CD14-positive monocyte (primary cell): ENCODE measurements around the gene MAOA. TPM values are rescaled to one million over a fixed set of nuclear protein-coding genes. Genes with fewer than 3 reads are reported as not detected.

Experiments used
- DNase-seq, 3 donors: peaks; one replicate each; pipeline ENCODE4 v3.0.0-alpha.2; 2011 to 2022
- H2AFZ ChIP-seq: 2 replicates; pipeline ENCODE4 v1.6.0; 2012; ENCODE audit warnings: mild to moderate bottlenecking, low read depth, low read length, inconsistent platforms; ENCODE audit not compliant: insufficient read depth, poor library complexity, severe bottlenecking
- H3K27ac ChIP-seq, 2 donors: 1 replicate in 1 of 2; 2 replicates in 1 of 2; pipeline ENCODE4 v1.5.1; 2012 to 2013; ENCODE audit warnings: low read length in 2 of 2, control low read depth in 1 of 2, inconsistent platforms in 1 of 2, low read depth in 1 of 2, mild to moderate bottlenecking in 1 of 2
- H3K27me3 ChIP-seq, 2 donors: one replicate each; pipeline versions ENCODE4 v1.6.0 to v1.6.1; 2011 to 2013; ENCODE audit warnings: low read length in 2 of 2; ENCODE audit not compliant: control insufficient read depth in 2 of 2, insufficient read depth in 2 of 2
- H3K36me3 ChIP-seq, 2 donors: replicated peaks in 1 of 2; 1 replicate in 1 of 2; 2 replicates in 1 of 2; pipeline versions ENCODE4 v1.5.1 to v1.6.1; 2012 to 2013; ENCODE audit warnings: low read length in 2 of 2, control low read depth in 1 of 2, inconsistent platforms in 1 of 2, mild to moderate bottlenecking in 1 of 2; ENCODE audit not compliant: insufficient read depth in 2 of 2, control insufficient read depth in 1 of 2
- H3K4me1 ChIP-seq, 2 donors: 1 replicate in 1 of 2; 2 replicates in 1 of 2; pipeline versions ENCODE4 v1.5.1 to v1.6.1; 2012 to 2013; ENCODE audit warnings: low read length in 2 of 2, control low read depth in 1 of 2, inconsistent platforms in 1 of 2, mild to moderate bottlenecking in 1 of 2, moderate library complexity in 1 of 2; ENCODE audit not compliant: insufficient read depth in 2 of 2, control insufficient read depth in 1 of 2
- H3K4me2 ChIP-seq: replicated peaks from 2 replicates; pipeline ENCODE3; 2012; ENCODE audit warnings: low read length, moderate library complexity, mild to moderate bottlenecking; ENCODE audit not compliant: poor library complexity, severe bottlenecking; ENCODE audit errors: extremely low read depth
- H3K4me3 ChIP-seq, 3 experiments: fragments of 200-600 bp in 1 of 3; sonication (generic) in 1 of 3; replicated peaks in 1 of 3; 1 replicate in 2 of 3; 2 replicates in 1 of 3; pipeline ENCODE4 v1.5.1; 2011 to 2013; ENCODE audit warnings: low read length in 3 of 3, mild to moderate bottlenecking in 3 of 3, control low read depth in 2 of 3, low read depth in 2 of 3, inconsistent platforms in 1 of 3, moderate library complexity in 1 of 3
- H3K79me2 ChIP-seq: 2 replicates; pipeline ENCODE4 v1.6.0; 2012; ENCODE audit warnings: mild to moderate bottlenecking, control low read depth, inconsistent platforms, low read length, moderate library complexity; ENCODE audit not compliant: insufficient read depth
- H3K9ac ChIP-seq: 2 replicates; pipeline ENCODE4 v1.6.0; 2017; ENCODE audit warnings: low read length, mild to moderate bottlenecking; ENCODE audit not compliant: insufficient read depth, poor library complexity, severe bottlenecking
- H3K9me3 ChIP-seq, 2 donors: replicated peaks in 1 of 2; 1 replicate in 1 of 2; 2 replicates in 1 of 2; pipeline versions ENCODE4 v1.5.1 to v1.6.1; 2012 to 2013; ENCODE audit warnings: low read length in 2 of 2, control low read depth in 1 of 2; ENCODE audit not compliant: control insufficient read depth in 1 of 2, insufficient read depth in 1 of 2
- H4K20me1 ChIP-seq: 2 replicates; pipeline ENCODE4 v1.6.0; 2012; ENCODE audit warnings: mild to moderate bottlenecking, low read length, control low read depth, moderate library complexity; ENCODE audit not compliant: insufficient read depth
- H3K27ac Mint-ChIP-seq, 7 donors: one replicate each; pipeline ENCODE4 v1.8.0; 2020; ENCODE audit warnings: mild to moderate bottlenecking in 7 of 7, mixed read lengths in 7 of 7, moderate library complexity in 6 of 7, inconsistent platforms in 2 of 7
- H3K27me3 Mint-ChIP-seq, 3 donors: one replicate each; pipeline ENCODE4 v1.8.0; 2021 to 2022; ENCODE audit warnings: low read depth in 3 of 3, mild to moderate bottlenecking in 3 of 3, mixed read lengths in 3 of 3, moderate library complexity in 3 of 3, inconsistent platforms in 1 of 3
- H3K36me3 Mint-ChIP-seq, 2 donors: one replicate each; pipeline ENCODE4 v1.8.0; 2020; ENCODE audit warnings: mixed read lengths in 2 of 2, inconsistent platforms in 1 of 2, mild to moderate bottlenecking in 1 of 2
- H3K4me1 Mint-ChIP-seq: one replicate; pipeline ENCODE4 v1.8.0; 2020; ENCODE audit warnings: mild to moderate bottlenecking, mixed read lengths
- H3K4me3 Mint-ChIP-seq, 2 donors: one replicate each; pipeline ENCODE4 v1.8.0; 2020; ENCODE audit warnings: mild to moderate bottlenecking in 2 of 2, mixed read lengths in 2 of 2, moderate library complexity in 1 of 2
- H3K9me3 Mint-ChIP-seq, 7 donors: one replicate each; pipeline ENCODE4 v1.8.0; 2020 to 2022; ENCODE audit warnings: mixed read lengths in 7 of 7, mild to moderate bottlenecking in 6 of 7, moderate library complexity in 6 of 7, inconsistent platforms in 2 of 7
- CTCF ChIP-seq: fragments of 200-600 bp; IDR thresholded peaks from one replicate; pipeline ENCODE4 v1.8.0; 2022; ENCODE audit warnings: antibody characterized with exemption, mild to moderate bottlenecking
- WGBS: methylation state at CpG from one replicate; pipeline ENCODE4 v1.1.5; 2013; ENCODE audit warnings: missing lambda C conversion rate; ENCODE audit not compliant: insufficient coverage; 5-methylcytosine and 5-hydroxymethylcytosine counted together
- intact Hi-C, 2 donors: fragments of 100-400 bp; cut with micrococcal nuclease; formaldehyde crosslinking; loops; one replicate each; pipeline versions ENCODE4 v1.15.0 to v1.15.1; 2023
- polyA plus RNA-seq, 3 donors: library from polyadenylated mRNA; depleted of rRNA in 1 of 3; unstranded in 2 of 3; stranded (reverse) in 1 of 3; fragments of 300-500 nt in 2 of 3; fragments of >200 nt in 1 of 3; fragmentation: Illumina TruSeq in 2 of 3; gene quantifications; 1 replicate in 2 of 3; 2 replicates in 1 of 3; pipeline ENCODE4 v1.2.3, GENCODE V29; 2012 to 2021

The MAOA gene
- polyA plus RNA-seq, 3 donors: 0.11 to 0.56 (median 0.15) TPM

GRCh38 chrX:43657671-43658070, 1.6 kb downstream of the MAOA start:
- Histone ChIP-seq H3K4me2 (no peak overlapping the region), H2AFZ (no peak overlapping the region), H3K36me3 (no peaks in the 10 kb centered on the region), H3K27ac (no peak overlapping the region), H3K4me3 (no peak overlapping the region), H4K20me1 (no peaks in the 10 kb centered on the region), H3K27me3 (peaks cover 0 to 4% of the 10 kb centered on the region in 2 donors), H3K79me2 (no peaks in the 10 kb centered on the region), H3K4me1 (peaks cover 12 to 14% of the 10 kb centered on the region in 2 donors), H3K9ac (no peak overlapping the region), H3K9me3 (peaks cover 0 to 7% of the 10 kb centered on the region in 2 donors)
- no peak for TF ChIP-seq CTCF
- H3K4me3 Mint-ChIP-seq: no peak overlapping the region
- peaks cover 0 to 10% (median 4%) of the 10 kb centered on the region in 7 donors for H3K9me3 Mint-ChIP-seq
- H3K27me3 Mint-ChIP-seq: peaks cover 9 to 15% (median 9%) of the 10 kb centered on the region in 3 donors
- no peak overlapping the region for H3K27ac Mint-ChIP-seq
- WGBS: no CpG with 5 or more reads among the region's 1 CpG
- H3K4me1 Mint-ChIP-seq: peaks cover 11% of the 10 kb centered on the region
- no peaks in the 10 kb centered on the region for H3K36me3 Mint-ChIP-seq
- no peak for DNase-seq
- intact Hi-C loops: loop anchor here in 1 of 2 donors (5.0 to 10.0 kb wide), 2 partner anchors 67 to 95 kb away; no protein-coding TSS in a partner anchor

GRCh38 chrX:43661521-43662240, 5.6 kb downstream of the MAOA start:
- Histone ChIP-seq H3K4me2 (no peak overlapping the region), H3K4me1 (peaks cover 0 to 8% of the 10 kb centered on the region in 2 donors), H2AFZ (no peak overlapping the region), H4K20me1 (no peaks in the 10 kb centered on the region), H3K27me3 (peaks cover 0 to 4% of the 10 kb centered on the region in 2 donors), H3K27ac (no peak overlapping the region), H3K36me3 (no peaks in the 10 kb centered on the region), H3K9ac (no peak overlapping the region), H3K9me3 (no peaks in the 10 kb centered on the region), H3K79me2 (no peaks in the 10 kb centered on the region), H3K4me3 (no peak overlapping the region)
- intact Hi-C loops: no loop called here
- DNase-seq: peak in 1 of 3 donors; percentile 36
- Mint-ChIP-seq H3K4me1 (peaks cover 8% of the 10 kb centered on the region), H3K27ac (no peak overlapping the region), H3K9me3 (peaks cover 0 to 3% (median 0%) of the 10 kb centered on the region in 7 donors), H3K4me3 (no peak overlapping the region), H3K27me3 (peaks cover 0 to 4% (median 0%) of the 10 kb centered on the region in 3 donors), H3K36me3 (no peaks in the 10 kb centered on the region)
- TF ChIP-seq CTCF: no peak
- no CpG with 5 or more reads among the region's 4 CpGs for WGBS
